GM10248 (cell line): ENCODE data around the gene PIK3C2A.
"Not testable (repeated sequence)": the region's sequence is repeated elsewhere in the genome, so short reads cannot be mapped to it uniquely, and the experiment has no call there.

ENCODE experiments used
- CTCF ChIA-PET: fragments of 300-600 bp; sonication (Branson Sonifier 250); formaldehyde crosslinking; extraction: SDS; loops from one replicate; lab custom pipeline; 2021; ENCODE audit warnings: antibody characterized with exemption; lab: Yijun Ruan, JAX
- POLR2A ChIA-PET: fragments of 350-650 bp; sonication (Branson Sonifier 250); formaldehyde crosslinking; extraction: SDS; loops from one replicate; lab custom pipeline; 2020; ENCODE audit warnings: antibody characterized with exemption; lab: Yijun Ruan, JAX
- DNase-seq: peaks from one replicate; pipeline ENCODE4 v3.0.0; 2012; ENCODE audit errors: extremely low spot score
- TF ChIP-seq, protein P1 (sequence below): IDR thresholded peaks from 2 replicates; pipeline ENCODE4 v1.5.1; 2012; ENCODE audit warnings: mild to moderate bottlenecking, low read depth; ENCODE audit errors: extremely low read depth, missing control alignments, control extremely low read depth

Gene PIK3C2A

DNA sequence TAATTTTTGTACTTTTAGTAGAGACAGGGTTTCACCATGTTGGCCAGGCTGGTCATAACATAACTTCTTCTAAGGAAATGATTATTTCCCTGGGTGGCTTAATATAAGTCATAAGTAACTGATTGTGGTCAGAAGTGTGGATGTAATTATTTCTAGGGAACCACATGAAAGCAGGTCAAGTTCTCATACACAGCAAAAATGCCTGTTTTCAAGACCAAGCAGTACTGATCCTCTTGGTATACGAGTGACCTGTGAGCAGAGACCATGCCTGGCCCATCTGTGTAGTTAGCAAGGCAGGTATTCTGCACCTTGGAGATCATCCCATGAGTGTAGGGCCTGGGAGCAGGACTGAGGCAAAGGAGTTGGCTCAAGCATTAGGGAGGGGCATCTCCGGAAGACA is 36.3 kb upstream of the PIK3C2A start:
- no peak for DNase-seq
- ChIA-PET POLR2A (no interaction called here), CTCF (interaction anchor here (0.7 to 1.2 kb wide), 2 partner anchors 14 to 22 kb away, joined by 3 to 4 read pairs; no protein-coding TSS in a partner anchor)
- TF ChIP-seq, protein P1, sequence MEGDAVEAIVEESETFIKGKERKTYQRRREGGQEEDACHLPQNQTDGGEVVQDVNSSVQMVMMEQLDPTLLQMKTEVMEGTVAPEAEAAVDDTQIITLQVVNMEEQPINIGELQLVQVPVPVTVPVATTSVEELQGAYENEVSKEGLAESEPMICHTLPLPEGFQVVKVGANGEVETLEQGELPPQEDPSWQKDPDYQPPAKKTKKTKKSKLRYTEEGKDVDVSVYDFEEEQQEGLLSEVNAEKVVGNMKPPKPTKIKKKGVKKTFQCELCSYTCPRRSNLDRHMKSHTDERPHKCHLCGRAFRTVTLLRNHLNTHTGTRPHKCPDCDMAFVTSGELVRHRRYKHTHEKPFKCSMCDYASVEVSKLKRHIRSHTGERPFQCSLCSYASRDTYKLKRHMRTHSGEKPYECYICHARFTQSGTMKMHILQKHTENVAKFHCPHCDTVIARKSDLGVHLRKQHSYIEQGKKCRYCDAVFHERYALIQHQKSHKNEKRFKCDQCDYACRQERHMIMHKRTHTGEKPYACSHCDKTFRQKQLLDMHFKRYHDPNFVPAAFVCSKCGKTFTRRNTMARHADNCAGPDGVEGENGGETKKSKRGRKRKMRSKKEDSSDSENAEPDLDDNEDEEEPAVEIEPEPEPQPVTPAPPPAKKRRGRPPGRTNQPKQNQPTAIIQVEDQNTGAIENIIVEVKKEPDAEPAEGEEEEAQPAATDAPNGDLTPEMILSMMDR = no peak

GRCh38 chr11:17242954-17243353 is 35.2 kb upstream of the PIK3C2A start:
- POLR2A ChIA-PET, DNase-seq: not testable (repeated sequence)
- CTCF ChIA-PET = interaction anchor here (1.2 kb wide), 3 partner anchors 13 to 141 kb away, joined by 3 to 4 read pairs (median 4); no protein-coding TSS in a partner anchor

DNA sequence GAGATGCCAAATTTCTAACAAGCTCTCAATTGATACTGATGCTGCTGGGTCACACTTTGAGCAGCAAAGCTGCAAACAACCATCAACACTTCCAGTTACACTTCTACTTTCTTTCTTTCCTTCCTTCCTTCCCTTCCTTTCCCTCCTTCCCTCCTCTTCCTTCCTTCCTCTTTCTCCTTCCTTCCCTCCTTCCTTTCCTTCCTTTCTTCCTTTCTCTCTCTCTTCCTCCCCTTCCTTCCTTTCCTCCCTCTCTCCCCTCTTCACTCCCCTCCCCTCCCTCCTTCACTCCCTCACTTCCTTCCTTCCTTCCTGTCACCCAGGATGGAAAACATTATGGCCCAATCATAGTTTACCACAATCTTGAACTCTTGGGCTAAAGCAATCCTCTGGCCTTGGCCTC is 33.0 kb upstream of the PIK3C2A start:
- ChIA-PET POLR2A (no interaction called here), CTCF (interaction anchor here (2.9 kb wide), 1 partner anchor 11 kb away, joined by 10 read pairs; no protein-coding TSS in a partner anchor)
- TF ChIP-seq, protein P1 = no peak
- no peak for DNase-seq

GRCh38 chr11:17239927-17240326 is 32.1 kb upstream of the PIK3C2A start:
- CTCF ChIA-PET = interaction anchor here (2.9 kb wide), 1 partner anchor 10 kb away, joined by 10 read pairs; no protein-coding TSS in a partner anchor
- POLR2A ChIA-PET = not testable (repeated sequence)

GRCh38 chr11:17238377-17238776 is 30.6 kb upstream of the PIK3C2A start:
- POLR2A ChIA-PET = no interaction called here
- no peak for DNase-seq
- CTCF ChIA-PET = interaction anchor here (0.9 to 1.2 kb wide), 3 partner anchors 9 to 146 kb away, joined by 3 to 4 read pairs (median 3); no protein-coding TSS in a partner anchor
- TF ChIP-seq, protein P1 = no peak

More at GRCh38 chr11:17239927-17240326, 32.1 kb upstream of the PIK3C2A start:
- DNase-seq = not testable (repeated sequence)

DNA sequence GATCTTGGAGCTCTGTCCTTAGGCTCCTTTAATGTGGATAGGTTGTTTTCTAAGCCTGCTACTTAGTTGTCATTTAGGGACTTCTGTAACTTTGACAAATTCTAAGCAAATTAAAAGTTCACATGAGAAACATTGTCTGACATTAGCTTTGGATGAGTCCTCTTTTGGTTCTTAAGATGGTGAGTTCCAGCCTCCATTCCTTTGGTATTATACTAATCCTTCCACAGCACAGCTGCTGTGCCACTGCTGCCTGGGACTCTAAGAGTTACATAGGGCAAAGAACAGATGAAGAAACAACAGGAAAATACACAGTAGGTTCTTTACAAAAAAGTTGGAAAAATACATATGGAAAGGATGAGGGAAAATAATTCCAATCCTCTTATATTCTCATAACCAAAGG is 25.3 kb upstream of the PIK3C2A start:
- POLR2A ChIA-PET = no interaction called here
- no peak for DNase-seq
- TF ChIP-seq, protein P1 = no peak
- CTCF ChIA-PET = interaction anchor here (0.7 to 1.1 kb wide), 4 partner anchors 10 to 295 kb away, joined by 3 to 4 read pairs (median 3); no protein-coding TSS in a partner anchor

DNA sequence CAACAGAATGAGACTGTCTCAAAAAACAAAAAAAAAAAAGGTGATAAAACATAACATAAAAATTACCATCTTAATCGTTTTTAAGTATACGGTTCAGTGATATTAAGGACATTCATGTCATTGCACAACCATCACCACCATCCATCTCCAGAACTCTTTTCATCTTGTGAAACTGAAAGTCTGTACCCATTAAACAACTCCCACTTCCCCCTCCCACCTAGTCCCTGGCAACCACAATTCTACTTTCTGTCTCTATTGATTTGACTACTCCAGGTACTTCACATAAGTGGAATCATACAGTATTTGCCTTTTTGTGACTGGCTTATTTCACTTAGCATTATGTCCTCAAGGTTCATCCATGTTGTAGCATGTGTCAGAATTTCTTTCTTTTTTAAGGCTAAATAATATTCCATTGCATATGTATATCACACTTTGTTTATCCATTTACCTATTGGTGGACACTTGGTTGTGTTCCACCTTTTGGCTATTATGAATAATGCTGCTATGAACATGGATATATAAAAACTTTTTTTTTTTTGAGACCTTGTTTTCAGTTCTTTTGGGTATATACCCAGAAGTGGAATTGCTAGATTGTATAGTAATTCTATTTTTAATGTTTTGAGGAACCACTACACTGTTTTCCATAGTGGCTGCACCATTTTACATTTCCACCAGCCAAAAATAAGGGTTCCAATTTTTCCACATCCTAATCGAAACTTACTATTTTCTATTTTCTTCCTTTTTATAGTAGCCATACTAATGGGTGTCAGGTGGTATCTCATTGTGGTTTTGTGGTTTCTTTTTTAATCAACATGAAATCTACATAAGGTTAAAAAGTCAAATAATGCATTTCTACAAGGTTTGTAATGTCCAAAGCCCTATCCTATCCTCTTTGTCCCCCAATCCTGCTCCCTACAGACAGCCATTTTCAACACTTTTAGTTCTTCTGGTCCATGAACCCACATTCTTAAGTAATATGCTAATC is 23.4 kb upstream of the PIK3C2A start:
- POLR2A ChIA-PET = no interaction called here
- no peak for DNase-seq
- CTCF ChIA-PET = interaction anchor here (0.8 to 3.2 kb wide), 18 partner anchors 10 to 446 kb away, joined by 3 to 22 read pairs (median 8); partner anchors contain the start of gene PIK3C2A
- TF ChIP-seq, protein P1 = no peak
